SK-MEL-5 (cell line): ENCODE measurements around the gene HPCAL1. TPM values are rescaled to one million over a fixed set of nuclear protein-coding genes. Genes with fewer than 3 reads are reported as not detected.

Source experiments
- DNase-seq: peaks from one replicate; pipeline ENCODE4 v3.0.0-alpha.2; 2016; ENCODE audit warnings: low read depth, low spot score
- in situ Hi-C: cut with HindIII; loops from 2 replicates; pipeline ENCODE4 v1.10.0; 2016; ENCODE audit warnings: low sequenced_read_pairs, high pct_unique_total_duplicates, low pct_unique_long_range_greater_than_20kb
- total RNA-seq: library from RNA; depleted of rRNA; stranded (reverse); fragments of >200 nt; shearing (Covaris generic); gene quantifications from 2 replicates; pipeline ENCODE4 v1.2.3, GENCODE V29; 2014

The HPCAL1 gene
- total RNA-seq, 1 experiment from 2014 or later: 30.5 TPM

- no peak for DNase-seq
- in situ Hi-C loops: no loop called here
These were observed 66.0 kb downstream of the HPCAL1 start for GRCh38 chr2:10368491-10369231.

GRCh38 chr2:10369269-10370255 is 66.9 kb downstream of the HPCAL1 start:
- in situ Hi-C loops: no loop called here
- no peak for DNase-seq

DNA sequence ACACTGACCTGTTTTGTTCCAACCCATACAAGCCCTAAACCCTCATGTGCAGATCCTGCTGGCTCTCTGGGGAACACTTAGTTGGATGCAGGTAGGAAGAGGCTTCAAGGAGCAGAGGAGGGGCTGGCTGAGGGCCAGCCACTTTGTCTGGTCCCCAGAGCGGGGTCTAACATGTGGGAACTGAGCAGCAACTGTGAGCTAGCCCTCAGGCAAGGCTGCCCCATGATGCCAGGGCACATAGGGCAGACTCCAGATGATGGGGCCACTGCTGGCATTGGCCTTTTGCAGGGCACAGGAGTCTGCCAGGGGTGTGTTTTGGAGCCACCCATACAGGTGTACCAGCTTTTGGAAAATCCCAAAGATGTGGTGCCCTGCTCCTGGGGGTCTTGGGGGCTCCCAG is 67.7 kb downstream of the HPCAL1 start:
- in situ Hi-C loops: no loop called here
- no peak for DNase-seq

GRCh38 chr2:10370895-10371294 is 68.2 kb downstream of the HPCAL1 start:
- no peak for DNase-seq
- in situ Hi-C loops: no loop called here

DNA sequence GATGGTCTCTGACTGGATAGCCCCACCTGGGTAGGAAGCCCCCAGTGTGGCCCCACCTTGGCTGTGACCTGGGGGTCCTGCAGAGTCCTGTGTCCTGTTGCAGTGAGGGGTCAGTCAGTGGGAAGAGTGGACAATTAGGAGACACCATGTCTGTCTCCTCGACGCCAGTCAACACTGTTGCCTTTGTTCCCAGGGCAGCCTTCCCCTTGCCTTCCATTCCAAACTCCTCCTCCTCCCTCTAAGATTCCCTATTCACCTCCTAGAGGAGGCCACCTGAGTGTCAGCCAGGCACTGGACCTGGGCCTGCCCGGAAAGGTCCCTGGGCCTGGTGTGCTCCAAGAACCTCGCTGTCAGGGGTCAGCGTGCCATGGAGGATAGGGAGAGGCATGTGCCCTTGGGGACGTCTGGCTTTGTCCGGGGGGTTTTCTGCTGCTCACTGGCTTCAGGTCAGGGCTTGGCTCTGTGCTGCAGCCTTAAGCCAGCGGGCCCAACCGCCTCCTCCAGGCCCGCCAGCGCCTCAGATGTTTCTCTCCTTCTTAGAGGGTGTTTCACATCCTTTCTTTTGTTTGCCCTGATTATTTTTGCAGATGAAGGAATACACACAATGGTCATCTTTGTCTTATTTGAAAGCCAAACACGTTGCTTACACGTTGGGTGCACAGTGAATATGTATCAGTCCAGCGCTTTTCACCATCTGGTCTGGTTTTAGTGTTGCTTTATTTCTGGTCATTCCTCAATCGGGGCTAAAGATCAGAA is 68.9 kb downstream of the HPCAL1 start:
- in situ Hi-C loops: no loop called here
- DNase-seq: peak; percentile 57

- in situ Hi-C loops: no loop called here
- DNase-seq: peak; percentile 64
These were observed 69.6 kb downstream of the HPCAL1 start for GRCh38 chr2:10372203-10372861.

DNA sequence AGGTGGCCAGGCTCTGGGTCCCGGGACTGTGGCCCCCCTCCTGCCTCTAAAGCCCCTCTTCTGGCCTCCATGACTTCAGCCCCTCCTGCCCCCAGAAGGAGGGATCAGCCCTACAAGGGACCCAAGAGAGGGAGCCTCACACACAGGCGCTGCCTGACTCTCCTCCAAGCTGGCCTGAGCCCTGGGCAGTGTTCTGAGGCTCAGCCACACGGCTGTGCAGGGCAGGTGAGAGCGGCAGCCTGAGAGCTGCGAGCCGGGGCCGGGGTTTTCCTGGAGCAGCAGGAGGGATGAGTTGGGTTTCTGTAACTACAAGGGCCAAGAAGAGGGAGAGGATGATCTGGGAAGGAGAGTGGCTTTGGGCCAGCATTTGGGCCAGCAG is 70.1 kb downstream of the HPCAL1 start:
- in situ Hi-C loops: no loop called here
- no peak for DNase-seq

GRCh38 chr2:10373931-10374330 is 71.2 kb downstream of the HPCAL1 start:
- in situ Hi-C loops: no loop called here
- no peak for DNase-seq

- in situ Hi-C loops: no loop called here
- no peak for DNase-seq
These were observed 71.7 kb downstream of the HPCAL1 start for GRCh38 chr2:10374362-10374943.

DNA sequence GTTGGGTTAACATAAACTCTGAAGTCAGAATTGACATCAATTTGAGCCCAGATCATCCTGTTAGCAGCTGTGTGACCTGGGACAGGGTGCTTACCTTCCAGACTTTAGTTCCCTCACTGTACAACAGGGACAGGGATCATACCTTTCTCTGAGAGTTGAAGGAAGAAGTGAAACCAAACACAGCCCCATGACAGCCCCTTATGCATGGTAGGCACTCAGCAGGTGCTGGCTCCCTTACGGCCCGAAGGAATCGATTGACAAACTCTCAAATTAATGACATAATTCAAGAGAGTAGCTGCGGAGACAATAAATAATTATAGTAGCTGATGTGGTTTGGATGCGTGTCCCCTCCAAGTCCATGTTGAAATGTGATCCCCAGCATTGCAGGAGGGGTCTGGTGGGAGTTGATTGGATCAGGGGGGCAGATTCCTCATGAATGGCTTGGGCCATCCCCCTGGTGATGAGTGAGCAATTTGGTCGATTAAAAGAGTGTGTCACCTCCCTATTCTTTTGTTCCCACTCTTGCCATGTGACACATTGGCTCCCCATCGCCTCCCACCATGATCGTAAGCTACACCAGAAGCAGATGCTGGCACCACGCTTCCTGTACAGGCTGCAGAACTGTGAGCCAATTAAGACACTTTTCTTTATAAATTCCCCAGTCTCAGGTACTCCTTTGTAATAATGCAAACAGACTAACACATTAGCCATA is 73.0 kb downstream of the HPCAL1 start:
- DNase-seq: no peak
- in situ Hi-C loops: no loop called here

GRCh38 chr2:10377052-10377746 is 74.5 kb downstream of the HPCAL1 start:
- in situ Hi-C loops: no loop called here
- DNase-seq: no peak

- no peak for DNase-seq
- in situ Hi-C loops: no loop called here
These were observed 75.0 kb downstream of the HPCAL1 start for GRCh38 chr2:10377747-10378085.

- DNase-seq: no peak
- in situ Hi-C loops: no loop called here
These were observed 75.5 kb downstream of the HPCAL1 start for GRCh38 chr2:10378189-10378588.

DNA sequence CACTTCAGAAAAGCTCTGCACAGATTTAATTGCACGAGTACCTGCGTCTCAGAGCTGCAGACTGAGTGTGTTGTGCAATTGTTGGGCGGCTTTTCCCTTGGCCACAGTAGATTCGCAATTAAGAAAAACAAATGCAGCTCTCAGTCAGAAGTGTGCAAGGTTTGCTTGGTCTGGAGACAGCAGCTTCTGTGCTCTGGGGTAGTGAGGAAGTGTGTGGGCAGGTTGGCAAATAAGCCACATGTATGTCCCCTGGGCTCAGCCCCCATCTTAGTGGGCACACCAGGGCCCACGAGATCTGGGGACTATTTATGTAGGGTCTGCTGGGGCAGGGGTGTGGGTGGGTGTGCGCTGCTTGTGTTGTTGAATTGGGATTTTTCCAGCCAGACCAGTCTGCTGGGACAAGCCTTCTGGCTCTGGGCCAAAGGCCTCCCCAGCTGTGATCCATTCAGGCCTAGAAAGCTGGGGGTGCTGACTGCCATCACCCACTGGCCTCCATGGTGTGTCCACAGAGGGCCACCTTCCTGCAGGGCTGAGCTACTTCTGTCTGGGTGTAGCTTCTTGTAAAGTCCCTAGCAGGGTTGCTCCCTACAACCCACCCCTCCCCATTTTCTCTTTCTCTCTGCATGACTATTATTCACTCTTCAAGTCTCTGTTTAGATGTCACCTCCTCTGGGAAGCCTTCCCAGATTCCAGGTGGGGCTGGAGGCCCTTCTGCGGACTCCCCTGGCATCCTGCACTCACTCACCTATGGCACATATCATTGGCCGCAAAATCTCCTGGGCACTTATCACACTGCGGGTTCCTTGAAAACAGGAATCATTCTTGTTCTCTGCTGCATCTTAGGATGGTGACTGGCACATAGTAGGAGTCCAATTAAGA is 77.6 kb downstream of the HPCAL1 start:
- in situ Hi-C loops: no loop called here
- DNase-seq: no peak

GRCh38 chr2:10381997-10382353 is 79.3 kb downstream of the HPCAL1 start:
- in situ Hi-C loops: no loop called here
- no peak for DNase-seq
